Activated effector memory CD4-positive, alpha-beta T cell treated with Interleukin-2 at 50 U/mL for 16 hours (primary cell): ENCODE results near the gene SPIC.
"Not testable (repeated sequence)": the region's sequence is repeated elsewhere in the genome, so short reads cannot be mapped to it uniquely, and the experiment has no call there.

ENCODE experiments used
- DNase-seq: peaks from one replicate; pipeline ENCODE4 v3.0.0-alpha.2; 2020

The SPIC gene

DNA sequence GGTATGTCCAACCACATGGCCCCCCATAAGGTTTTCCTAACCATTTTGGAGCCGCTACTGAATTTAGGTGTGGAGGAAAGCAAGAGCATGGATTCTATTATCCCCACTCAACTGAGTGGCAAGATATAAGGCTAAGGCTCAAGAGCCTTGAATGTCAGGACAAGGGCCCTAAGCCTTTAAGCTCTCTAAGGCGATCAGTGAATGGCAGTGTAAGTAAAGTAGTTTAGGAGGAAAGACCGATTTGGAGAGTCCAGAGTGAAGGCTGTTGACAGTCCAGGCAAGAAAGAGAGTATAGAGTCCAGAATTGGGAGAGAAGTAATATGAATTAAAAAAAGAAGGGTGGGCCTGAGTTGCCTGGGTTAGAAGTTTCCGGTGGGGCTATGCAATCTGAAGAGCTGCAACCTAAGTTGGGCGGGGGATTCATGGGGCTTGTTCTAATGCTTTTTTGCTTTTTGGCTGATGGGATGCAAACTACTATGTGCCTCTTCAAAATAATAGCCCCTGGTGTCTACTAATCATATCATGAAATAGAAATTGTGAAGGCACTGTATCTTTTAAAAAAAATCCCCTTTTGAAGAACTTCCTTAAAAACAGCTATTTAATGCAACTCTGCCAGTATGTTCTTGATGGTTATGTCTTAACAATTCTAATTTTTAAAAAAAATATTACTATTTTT, at the start of gene SPIC:
SPIC (plus strand) TSS at position 626 of the 676 bp plus-strand sequence. CDS start 1,569 bp downstream, outside the sequence.
- DNase-seq = no peak

DNA sequence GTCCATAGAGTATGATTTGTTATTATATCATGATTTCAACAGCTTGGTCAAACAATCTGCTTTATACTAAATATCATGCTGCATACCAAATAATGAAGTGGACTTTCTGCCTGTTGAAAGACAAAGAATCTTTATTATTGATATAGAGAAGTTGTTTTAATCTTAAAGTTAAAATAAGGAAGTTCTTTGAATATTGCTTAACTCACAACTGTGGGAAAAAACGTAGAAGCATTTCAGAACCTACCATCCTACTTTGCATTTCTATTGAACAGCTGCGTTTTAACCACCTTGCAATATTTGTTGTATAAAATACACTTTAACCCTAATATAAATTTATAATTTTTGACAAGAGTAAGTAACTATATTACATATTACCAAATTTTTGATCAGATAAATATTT, 44.7 kb upstream of the SPIC start:
- DNase-seq = no peak

DNA sequence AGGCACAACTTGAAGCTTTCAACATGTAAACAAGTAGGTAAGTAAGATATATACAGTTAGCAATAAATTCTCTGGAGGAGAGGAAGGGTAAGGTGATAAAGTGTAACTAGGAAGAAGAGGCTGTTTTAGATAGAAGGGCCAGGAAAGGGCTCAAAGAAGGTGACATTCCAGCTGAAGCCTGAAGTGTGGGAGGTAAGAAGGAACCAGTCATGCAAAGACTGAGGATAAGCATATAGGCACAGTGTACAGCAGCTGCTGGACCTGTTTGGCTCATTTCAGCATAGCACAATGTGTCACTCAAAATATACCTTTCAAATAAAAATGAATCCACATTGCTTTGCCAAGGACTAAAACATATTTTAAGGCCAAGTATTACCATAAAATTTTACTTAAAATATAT, 39.0 kb upstream of the SPIC start:
- DNase-seq = no peak

DNA sequence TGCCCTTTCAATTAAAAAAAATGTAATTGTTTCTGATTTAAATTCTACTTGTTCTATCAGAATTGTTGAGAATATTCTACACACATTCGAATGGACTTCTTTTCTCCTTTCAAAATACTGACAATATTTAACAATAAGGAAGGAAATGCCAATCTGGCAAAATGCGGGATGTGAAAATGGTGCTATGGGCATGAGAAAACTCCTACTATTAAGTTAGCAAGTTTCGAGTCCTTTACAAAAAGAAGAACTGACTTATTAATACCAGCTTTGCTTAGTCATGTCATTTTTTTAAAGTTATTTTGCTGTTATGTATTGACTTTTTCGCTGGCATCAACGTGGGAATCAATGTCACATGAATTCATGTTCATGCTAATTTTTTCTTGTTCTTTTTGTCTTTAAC, 35.9 kb upstream of the SPIC start:
- DNase-seq = no peak

DNA sequence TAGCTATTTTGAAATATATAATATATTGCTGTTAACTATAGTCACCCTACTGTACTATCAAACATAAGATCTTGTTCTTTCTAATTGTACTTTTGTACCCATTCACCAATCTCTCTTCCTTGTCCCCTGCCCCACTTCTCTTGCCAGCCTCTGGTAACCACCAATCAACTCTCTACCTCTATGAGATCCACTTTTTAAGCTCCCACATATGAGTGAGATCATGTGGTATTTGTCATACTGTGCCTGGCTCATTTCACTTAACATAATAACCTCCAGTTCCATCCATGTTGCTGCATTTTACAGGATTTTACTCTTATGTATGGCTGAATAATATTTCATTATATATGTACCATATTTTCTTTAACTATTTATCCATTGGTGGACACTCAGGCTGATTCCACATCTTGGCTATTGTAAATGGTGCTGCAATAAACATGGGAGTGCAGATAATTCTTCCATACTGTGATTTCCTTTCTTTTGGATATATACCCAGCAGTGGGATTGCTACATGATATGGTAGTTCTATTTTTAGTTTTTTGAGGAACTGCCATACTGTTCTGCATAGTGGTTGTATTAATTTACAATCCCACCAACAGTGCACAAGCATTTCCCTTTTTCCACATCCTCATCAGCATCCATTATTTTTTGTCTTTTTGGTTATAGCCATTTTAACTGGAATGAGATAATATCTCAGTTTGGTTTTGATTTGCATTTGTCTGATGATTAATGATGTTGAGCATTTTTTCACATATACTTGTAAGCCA, 33.5 kb upstream of the SPIC start:
- no peak for DNase-seq

DNA sequence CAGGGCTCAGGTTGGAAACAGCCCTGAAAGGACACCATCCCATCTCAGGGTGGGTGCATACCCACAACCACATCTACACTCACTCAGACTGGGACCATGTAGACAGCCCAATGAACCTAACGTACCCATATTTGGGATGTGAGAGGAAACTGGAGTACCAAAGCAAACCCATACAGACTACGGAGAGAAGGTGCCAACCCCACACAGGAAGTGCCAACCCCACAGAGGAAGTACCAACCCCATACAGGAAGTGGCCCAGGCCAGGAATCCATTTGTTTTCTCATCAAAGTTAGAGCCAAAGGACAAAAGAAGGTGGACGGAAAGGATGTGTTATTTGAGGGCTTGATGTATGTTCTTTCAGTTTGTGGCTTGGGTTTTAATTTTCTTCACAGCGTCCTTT, 19.5 kb upstream of the SPIC start:
- DNase-seq = peak; percentile 14

DNA sequence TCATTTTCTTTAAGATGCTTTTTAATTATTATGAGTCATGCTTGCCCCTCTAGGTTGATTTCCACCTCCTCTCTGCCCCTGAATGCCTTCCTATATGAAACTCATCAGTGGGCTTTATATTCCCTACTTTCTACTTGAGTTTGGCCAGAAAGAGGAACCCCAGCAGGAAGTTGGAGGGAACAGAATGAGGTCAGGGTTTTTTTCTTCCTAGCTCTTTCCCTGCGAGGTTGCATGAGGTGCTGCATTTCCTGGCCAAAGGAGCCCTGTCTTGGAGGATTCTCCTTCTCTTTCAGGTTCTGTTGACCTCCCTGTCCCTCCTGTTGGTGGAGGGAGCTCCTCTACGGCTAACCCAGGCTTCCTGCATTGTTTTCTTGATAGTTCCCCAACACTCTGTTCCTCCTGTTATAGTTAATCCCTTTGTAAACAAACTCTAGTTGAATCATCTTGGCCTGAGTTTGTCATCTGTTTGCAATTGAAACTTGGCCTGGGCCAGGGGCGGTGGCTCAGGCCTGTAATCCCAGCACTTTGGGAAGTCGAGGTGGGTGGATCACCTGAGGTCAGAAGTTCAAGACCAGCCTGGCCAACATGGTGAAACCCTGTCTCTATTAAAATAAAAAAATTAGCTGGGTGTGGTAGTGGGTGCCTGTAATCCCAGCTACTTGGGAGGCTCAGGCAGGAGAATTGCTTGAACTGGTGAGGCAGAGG, 15.3 kb upstream of the SPIC start:
- no peak for DNase-seq

DNA sequence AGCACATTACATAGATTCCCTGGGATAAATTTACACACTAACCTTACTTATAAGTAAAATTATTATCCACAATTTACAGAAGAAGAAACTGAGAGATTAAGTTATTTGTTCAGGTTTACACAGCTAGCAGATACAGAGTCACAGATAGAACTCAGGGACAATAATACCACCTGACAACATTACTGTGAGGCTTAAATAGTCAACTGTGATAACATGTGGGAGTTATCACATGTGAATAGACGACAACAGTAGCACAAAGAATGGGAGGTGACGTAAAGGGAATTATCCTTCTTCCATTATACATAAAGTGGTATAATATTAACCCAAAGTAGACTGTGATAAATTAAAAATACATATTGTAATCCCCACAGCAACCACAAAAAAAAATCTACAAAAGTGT, 6.2 kb upstream of the SPIC start:
- no peak for DNase-seq

DNA sequence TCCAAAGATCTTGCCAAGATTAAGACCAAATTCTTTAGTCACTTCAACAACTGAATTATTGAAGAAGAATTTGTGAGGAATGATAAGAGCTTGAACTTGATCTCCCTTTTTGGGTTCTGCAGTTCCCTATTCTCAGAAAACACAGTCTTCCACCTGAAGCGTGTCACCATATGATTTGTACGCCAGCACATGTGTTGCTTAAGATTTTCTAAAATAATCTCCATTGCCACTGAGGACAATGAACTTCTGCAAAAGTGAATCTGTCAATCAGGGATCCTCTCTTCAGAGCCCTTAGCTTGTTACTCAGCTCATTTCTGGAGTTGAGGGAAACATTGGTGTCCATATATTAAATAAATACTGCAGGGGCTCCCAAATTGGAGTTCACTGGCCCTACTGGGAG, 4.2 kb upstream of the SPIC start:
- no peak for DNase-seq

DNA sequence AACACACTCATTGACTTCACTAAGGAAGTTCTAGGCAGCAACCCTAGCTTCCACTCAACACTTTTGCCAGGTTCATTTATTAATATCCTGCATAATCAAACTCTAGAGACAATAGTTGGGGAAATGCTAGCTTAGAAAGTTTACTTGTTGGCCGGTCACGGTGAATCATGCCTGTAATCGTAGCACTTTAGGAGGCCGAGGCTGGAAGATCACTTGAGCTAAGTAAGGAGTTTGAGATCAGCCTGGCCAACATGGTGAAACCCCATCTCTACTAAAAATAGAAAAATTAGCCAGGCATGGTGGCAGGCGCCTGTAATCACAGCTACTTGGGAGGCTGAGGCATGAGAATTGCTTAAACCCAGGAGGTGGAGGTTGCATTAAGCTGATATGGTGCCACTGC, 3.3 kb upstream of the SPIC start:
- not testable (repeated sequence) for DNase-seq

DNA sequence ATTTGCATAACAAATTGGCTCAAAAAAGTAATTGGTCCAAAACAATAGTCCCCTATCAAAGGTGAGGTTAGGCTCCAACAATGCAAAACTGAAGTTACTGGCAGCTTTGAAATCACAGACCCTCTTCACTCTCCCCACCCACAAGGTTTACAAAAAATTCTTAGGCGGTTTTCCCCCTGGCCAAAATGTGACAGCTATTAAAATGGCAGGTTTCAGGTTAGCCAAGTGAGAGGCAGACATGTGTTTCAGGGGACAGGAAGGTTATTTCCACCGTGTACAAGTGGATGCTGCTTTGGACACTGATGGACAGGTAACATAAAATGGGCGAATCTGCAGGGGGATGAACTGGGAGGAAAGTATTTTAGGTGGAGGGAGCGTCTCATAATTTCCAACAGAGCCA, 888 bp upstream of the SPIC start:
- DNase-seq = no peak

DNA sequence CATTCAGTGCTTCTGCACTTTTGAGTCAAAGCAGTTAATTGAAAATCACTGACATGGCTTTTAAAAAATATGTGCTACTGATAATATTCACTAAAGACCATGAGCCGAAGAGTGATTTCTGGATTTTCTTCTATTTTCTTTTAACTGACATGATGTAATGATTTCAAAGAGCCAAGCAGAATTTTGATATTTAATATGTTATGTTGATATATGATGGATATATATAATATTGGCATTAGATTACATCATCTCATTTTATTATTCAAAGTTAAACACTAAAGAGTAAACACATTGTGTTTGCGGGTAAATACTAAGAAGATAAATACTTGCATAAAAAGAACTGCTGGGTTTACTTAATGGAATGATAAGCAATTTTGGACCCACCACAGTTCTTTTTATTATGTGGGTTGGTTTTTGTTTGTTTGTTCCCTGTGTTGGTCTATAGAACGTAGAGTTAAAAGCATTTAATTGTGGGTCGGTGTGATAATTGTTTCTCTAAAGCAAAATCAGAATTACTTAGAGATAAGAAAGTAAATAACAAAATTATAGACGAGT, 692 bp downstream of the SPIC start:
- DNase-seq = no peak

DNA sequence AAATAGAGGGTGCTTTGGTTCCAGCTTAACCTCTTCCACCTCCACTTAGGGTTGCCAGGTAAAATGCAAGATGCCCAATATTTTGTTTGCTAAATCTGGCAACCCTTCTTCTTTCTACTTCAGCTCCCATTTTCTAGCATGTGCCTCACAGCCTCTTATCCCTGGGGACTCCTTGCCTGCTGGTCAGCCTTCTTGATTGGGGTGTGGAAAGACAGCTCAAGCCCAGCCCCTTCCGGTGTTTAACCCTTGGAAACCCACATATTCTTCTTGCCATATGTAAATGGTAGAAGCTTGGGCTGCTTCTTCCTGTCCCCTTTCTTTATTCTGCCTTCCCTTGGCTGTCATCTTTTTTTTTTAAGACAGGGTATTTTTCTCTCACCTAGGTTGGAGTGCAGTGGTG, 5.7 kb downstream of the SPIC start:
- no peak for DNase-seq

DNA sequence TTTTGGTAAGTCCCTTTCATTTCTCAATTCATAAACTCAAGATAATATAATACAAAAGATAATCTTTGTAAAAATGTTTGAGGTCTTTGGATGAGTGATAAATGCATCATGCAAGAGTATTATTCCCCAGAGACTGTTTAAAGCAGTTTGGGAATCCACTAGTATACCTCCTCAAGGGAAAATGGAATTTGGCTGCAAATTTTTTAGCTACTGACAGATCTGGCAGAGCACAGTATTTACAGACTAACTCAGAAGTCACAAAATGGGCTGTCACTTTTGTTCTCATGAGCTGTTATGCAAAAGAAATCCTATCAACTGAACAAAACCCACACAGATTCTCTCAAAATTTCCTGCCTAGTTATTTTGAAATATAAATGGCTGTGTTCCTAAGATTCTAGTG, 9.9 kb downstream of the SPIC start:
- DNase-seq = no peak

DNA sequence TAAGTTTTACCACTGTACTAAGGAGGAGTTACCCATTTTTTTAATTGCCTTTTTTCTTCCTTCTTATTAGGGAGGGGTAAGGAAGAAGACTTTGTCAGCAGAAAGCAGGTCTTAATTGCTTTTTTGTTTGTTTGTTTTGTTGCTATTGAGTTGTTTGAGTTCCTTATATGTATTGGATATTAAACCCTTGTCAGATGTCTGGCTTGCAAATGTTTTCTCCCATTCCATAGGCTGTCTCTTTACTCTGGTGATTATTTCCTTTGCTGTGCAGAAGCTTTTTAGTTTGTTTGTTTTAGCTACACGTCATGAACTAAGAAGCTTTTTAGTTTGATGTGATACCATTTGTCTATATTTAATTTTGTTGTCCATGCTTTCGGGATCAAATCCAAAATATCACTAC, 13.3 kb downstream of the SPIC start:
- no peak for DNase-seq

DNA sequence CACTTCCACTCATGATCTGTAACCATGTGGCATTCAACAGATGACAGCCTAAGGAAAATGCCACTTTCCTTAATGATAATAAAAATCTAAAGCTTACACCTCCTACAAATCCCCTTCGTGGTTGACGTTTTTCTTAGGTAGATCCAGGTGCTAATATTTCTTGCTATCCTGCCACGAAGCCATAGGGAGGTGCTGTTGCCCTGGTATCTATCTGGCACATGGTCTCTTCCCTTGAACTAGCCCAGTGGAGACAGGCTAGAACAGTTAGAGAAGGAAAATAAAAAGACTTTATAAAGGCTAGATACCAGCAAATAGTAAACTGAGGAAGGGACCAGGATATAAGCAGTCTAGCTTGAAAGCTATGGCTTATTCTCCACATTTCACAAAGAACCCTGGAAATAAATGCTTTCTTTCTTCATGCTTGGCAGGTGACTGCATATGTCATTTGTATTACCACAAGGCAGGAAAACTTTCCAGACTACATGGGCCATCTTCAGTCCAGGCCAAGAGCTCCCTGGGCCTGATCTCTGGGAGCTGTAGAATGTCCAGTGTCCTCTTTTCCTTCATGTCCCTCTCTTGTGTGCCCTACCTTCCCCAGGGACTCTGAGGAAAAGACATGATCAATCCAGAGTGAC, 15.3 kb downstream of the SPIC start:
- DNase-seq = no peak

DNA sequence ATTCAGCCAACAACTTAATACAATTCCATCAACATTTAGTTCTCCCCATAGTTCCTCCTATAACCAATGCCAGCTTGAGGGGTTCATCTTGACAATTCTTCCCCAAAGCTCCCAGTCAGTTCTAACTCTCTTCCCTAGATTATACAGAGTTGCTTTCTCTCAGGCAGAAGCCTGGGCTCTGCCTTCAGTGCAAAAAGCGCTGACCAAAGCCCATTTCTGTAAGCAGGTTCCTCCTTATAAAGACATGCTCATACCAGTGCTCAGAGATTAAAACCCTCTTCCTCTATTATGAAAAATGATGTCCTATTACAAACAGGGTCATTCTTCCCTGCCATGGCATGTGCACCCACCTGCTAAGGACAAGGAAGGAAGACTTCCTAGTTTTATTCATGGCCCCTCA, 16.2 kb downstream of the SPIC start:
- DNase-seq = no peak

DNA sequence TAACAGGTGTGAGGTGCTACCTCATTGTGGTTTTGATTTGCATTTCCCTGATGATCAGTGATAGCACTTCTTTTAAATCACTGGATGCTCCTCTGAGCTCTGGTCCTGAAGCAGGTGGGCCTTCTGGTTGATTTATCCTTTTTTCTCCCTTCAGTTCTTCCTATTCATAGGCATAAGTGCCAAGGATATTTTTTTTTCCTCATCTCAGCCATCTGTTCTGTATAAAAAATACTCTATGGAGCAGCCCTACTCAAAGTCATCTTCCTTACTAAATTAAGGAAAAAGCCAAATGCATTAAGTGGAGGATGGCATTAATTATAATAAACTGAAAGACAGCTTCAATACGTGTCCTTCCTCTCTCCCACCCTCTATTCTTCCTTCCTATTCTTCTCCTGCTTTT, 18.4 kb downstream of the SPIC start:
- DNase-seq = no peak

DNA sequence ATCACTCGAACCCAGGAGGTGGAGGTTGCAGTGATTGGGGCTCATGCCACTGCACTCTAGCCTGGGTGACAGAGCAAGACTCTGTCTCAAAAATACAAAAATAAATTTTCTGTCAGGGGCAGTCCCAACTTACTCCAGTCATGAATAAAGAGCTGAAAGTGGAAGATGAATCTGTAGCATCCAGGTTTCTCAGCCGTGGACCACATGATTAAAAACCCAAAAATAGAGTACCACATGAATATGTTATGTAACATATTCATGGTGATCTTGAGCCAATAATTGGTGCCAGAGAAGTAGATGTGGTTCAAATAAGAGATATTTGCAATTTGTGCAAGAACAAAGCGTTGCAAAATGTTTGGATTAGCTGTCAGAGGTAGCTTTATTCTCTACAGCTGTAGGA, 23.1 kb downstream of the SPIC start:
- no peak for DNase-seq

DNA sequence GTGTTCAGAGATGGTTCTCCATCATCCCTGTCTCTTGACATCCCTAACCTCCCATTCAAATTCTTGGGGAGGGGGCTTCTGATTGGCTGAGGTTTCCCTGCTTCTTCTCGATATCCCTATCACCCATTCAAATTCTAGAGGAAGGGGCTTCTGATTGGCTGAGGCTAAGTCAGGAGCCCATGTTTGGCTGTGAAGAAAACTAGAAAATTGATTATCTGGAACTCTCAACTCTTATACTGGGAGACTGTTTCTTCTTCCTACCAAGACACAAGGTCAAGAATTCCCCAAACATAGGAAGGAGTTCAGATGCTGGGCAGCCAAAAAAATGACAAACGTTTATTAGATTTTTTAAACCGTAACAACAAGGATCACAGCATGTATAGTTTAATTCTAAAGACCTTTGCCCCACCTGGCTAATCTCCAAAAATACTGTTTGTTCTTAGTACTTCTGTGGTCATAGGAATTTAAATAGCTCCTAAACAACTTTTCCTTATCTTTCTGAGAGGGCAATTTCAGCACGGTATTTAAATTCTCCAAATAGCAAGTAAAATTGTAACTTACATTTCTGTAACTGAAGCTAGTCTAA, 26.4 kb downstream of the SPIC start:
- no peak for DNase-seq

DNA sequence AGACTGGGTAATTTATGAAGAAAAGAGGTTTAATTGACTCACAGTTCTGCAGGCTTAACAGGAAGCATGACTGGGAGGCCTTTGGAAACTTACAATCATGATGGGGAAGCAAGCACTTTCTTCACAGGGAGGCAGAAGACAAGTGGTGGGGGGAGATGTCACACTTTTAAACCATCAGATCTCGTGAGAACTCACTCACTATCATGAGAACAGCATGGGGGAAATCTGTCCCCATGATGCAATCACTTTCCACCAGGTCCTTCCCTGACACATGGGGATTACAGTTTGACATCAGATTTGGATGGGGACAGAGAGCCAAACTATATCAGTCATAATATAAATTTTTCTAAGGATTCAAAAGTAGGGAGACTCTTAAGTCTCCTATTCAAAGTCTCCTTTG, 46.0 kb downstream of the SPIC start:
- no peak for DNase-seq

DNA sequence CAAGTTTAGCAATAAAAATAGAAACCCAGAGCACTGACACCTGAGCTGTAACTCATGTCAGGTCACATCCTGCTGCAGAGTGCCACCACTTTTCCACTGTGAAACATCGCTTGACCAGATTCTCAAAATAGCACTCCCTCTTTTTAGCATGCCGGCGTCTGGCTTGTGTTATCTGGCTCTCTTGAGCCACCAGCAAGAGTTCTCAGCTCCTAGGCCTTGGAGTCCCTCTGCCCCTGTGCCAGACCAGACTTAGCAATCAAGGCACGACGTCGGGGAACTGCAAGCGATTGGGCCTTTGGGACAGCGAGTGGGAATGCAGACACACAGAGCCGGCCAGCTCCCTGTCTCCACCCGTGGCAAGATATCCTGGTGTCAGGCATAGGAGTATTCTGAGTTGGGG, 52.5 kb downstream of the SPIC start:
- DNase-seq = no peak

DNA sequence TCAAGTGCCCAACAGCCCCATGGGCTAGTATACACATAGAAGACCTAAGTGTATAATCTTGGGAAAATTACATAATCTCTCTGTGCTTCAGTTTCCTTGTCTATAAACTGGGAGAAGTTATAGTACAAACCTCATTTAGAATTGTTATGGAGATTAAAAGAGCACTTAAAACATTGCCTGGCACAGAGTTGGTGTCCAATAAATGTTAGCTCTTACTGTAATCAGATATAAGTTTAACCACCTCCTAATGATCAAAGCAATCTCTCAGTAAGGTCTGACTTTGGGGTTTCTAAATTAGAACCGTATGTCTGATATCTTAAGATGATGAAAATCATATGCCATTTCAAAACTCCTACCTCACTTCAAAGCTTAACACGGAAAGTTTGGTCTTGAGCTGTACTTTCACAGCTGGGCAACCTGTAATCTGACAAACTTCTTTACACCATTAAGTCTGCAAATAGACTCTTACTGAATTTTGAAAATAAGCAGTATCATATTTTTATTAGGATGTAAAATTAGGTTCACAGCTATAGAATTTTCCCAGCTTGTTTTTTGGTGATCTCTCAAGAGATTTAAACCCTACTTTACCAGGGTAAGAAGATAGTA, 61.0 kb downstream of the SPIC start:
- DNase-seq = no peak
